ENCODE data around the gene MUTYH.

GRCh38 chr1:45354838-45355237 lies 14.6 kb upstream of the MUTYH start:
- TF ChIP-seq, protein P1, sequence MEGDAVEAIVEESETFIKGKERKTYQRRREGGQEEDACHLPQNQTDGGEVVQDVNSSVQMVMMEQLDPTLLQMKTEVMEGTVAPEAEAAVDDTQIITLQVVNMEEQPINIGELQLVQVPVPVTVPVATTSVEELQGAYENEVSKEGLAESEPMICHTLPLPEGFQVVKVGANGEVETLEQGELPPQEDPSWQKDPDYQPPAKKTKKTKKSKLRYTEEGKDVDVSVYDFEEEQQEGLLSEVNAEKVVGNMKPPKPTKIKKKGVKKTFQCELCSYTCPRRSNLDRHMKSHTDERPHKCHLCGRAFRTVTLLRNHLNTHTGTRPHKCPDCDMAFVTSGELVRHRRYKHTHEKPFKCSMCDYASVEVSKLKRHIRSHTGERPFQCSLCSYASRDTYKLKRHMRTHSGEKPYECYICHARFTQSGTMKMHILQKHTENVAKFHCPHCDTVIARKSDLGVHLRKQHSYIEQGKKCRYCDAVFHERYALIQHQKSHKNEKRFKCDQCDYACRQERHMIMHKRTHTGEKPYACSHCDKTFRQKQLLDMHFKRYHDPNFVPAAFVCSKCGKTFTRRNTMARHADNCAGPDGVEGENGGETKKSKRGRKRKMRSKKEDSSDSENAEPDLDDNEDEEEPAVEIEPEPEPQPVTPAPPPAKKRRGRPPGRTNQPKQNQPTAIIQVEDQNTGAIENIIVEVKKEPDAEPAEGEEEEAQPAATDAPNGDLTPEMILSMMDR (IDR thresholded peaks at IDR 0.05) = no peak
- no peak for TF ChIP-seq POLR2A (IDR thresholded peaks at IDR 0.05)
